Measurements from ENCODE around the gene SIRT3.

The SIRT3 gene

GRCh38 chr11:271319-271715, 35.2 kb upstream of the SIRT3 start:
- Histone ChIP-seq H3K36me3 (ENCODE audit: control insufficient read depth in 2 of 2, insufficient read depth in 1 of 2, low read length in 2 of 2) (no peaks in the 10 kb centered on the region), H3K27ac (ENCODE audit: extremely low read depth, low read depth, low read length) (no peak overlapping the region), H3K9me3 (ENCODE audit: control insufficient read depth, insufficient read depth, low read depth, low read length) (no peaks in the 10 kb centered on the region), H3K4me1 (ENCODE audit: control insufficient read depth, insufficient read depth, low read length) (no peaks in the 10 kb centered on the region), H3K4me3 (ENCODE audit: low read depth, low read length) (no peak overlapping the region)
- ChIA-PET CTCF (interaction anchor here (0.6 to 1.1 kb wide), 4 partner anchors 9 to 46 kb away, joined by 3 to 4 read pairs (median 3); no protein-coding TSS in a partner anchor), POLR2A (no interaction called here)
- TF ChIP-seq ZNF580 (tag by site-specific recombination; IDR thresholded peaks at IDR 0.05) (no peak), ZNF391 (tag by site-specific recombination; IDR thresholded peaks at IDR 0.05; ENCODE audit: borderline replicate concordance, low read depth) (no peak), GLIS2 (tag by site-specific recombination; IDR thresholded peaks at IDR 0.05) (no peak)

- TF ChIP-seq GLIS2 (tag by site-specific recombination; IDR thresholded peaks at IDR 0.05) (no peak), ZNF426 (tag by site-specific recombination; IDR thresholded peaks at IDR 0.05) (no peak), ZNF558 (tag by site-specific recombination; IDR thresholded peaks at IDR 0.05) (no peak), ZEB2 (tag by site-specific recombination; IDR thresholded peaks at IDR 0.05) (no peak), ZNF555 (tag by site-specific recombination; conservative IDR thresholded peaks at IDR 0.05) (no peak), ZNF514 (tag by site-specific recombination; IDR thresholded peaks at IDR 0.05) (no peak), ZSCAN16 (tag by site-specific recombination; IDR thresholded peaks at IDR 0.05) (no peak), KLF16 (tag by site-specific recombination; IDR thresholded peaks at IDR 0.05) (no peak), TCF7L2 (IDR thresholded peaks at IDR 0.05; ENCODE audit: borderline replicate concordance, low read depth, low read length) (no peak), ZNF626 (tag by site-specific recombination; IDR thresholded peaks at IDR 0.05) (no peak), ZNF354C (tag by site-specific recombination; IDR thresholded peaks at IDR 0.05; ENCODE audit: borderline replicate concordance, low read depth) (no peak), ZNF548 (tag by site-specific recombination; IDR thresholded peaks at IDR 0.05) (no peak), ZBTB49 (tag by site-specific recombination; IDR thresholded peaks at IDR 0.05; ENCODE audit: low read depth) (no peak), ZNF274 (IDR thresholded peaks at IDR 0.05; ENCODE audit: low read length) (no peak), ZNF274 (tag by site-specific recombination; IDR thresholded peaks at IDR 0.05; ENCODE audit: borderline replicate concordance) (no peak), RBAK (tag by site-specific recombination; IDR thresholded peaks at IDR 0.05) (no peak), INSM2 (tag by site-specific recombination; IDR thresholded peaks at IDR 0.05) (no peak)
- TF ChIP-seq, protein P1, sequence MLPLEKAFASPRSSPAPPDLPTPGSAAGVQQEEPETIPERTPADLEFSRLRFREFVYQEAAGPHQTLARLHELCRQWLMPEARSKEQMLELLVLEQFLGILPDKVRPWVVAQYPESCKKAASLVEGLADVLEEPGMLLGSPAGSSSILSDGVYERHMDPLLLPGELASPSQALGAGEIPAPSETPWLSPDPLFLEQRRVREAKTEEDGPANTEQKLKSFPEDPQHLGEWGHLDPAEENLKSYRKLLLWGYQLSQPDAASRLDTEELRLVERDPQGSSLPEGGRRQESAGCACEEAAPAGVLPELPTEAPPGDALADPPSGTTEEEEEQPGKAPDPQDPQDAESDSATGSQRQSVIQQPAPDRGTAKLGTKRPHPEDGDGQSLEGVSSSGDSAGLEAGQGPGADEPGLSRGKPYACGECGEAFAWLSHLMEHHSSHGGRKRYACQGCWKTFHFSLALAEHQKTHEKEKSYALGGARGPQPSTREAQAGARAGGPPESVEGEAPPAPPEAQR (tag by site-specific recombination; IDR thresholded peaks at IDR 0.05) = no peak
- TF ChIP-seq, protein P2, sequence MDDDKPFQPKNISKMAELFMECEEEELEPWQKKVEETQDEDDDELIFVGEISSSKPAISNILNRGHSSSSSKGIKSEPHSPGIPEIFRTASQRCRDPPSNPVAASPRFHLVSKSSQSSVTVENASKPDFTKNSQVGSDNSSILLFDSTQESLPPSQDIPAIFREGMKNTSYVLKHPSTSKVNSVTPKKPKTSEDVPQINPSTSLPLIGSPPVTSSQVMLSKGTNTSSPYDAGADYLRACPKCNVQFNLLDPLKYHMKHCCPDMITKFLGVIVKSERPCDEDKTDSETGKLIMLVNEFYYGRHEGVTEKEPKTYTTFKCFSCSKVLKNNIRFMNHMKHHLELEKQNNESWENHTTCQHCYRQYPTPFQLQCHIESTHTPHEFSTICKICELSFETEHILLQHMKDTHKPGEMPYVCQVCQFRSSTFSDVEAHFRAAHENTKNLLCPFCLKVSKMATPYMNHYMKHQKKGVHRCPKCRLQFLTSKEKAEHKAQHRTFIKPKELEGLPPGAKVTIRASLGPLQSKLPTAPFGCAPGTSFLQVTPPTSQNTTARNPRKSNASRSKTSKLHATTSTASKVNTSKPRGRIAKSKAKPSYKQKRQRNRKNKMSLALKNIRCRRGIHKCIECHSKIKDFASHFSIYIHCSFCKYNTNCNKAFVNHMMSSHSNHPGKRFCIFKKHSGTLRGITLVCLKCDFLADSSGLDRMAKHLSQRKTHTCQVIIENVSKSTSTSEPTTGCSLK (tag by site-specific recombination; IDR thresholded peaks at IDR 0.05) = no peak
- POLR2A ChIA-PET = no interaction called here
- no peaks in the 10 kb centered on the region for H3K9me3 ChIP-seq (ENCODE audit: control insufficient read depth, insufficient read depth, low read depth, low read length)
- no peak overlapping the region for H3K27ac ChIP-seq (ENCODE audit: extremely low read depth, low read depth, low read length)
- H3K4me1 ChIP-seq (ENCODE audit: control insufficient read depth, insufficient read depth, low read length) = no peaks in the 10 kb centered on the region
- CTCF ChIA-PET = interaction anchor here (0.6 to 1.1 kb wide), 5 partner anchors 10 to 181 kb away, joined by 3 to 4 read pairs (median 3); no protein-coding TSS in a partner anchor
- H3K36me3 ChIP-seq (ENCODE audit: control insufficient read depth in 2 of 2, insufficient read depth in 1 of 2, low read length in 2 of 2) = no peaks in the 10 kb centered on the region
- H3K4me3 ChIP-seq (ENCODE audit: low read depth, low read length) = no peak overlapping the region
Measured at GRCh38 chr11:270451-271318, 34.5 kb upstream of the SIRT3 start.
